NOMO-1 treated with DMSO at 0.1 percent for 48 hours (cell line): ENCODE results near the gene MGAT4C.

Experiments
- DNase-seq: peaks from one replicate; lab custom pipeline; 2025; ENCODE audit not compliant: unreplicated experiment; lab: John Stamatoyannopoulos, UW

MGAT4C gene

DNA sequence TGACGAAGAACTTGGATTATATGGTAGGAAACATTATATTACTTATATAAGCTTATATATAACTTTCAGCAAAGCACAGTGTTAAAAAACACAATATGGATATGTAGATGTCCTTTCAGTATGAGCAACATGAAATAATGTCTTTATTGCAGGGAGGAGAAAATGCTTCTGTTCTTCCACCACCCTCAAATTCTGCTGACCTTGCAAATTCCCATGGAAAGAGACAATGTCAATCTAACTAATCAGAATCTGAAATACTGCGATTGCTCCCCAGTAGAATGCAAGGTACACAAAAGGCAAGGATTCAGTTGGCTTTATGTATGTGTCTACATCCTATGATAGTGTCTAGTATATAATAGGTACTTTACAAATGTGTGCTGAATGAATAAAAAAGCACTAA is 26.4 kb downstream of the MGAT4C start:
- DNase-seq, result no peak

DNA sequence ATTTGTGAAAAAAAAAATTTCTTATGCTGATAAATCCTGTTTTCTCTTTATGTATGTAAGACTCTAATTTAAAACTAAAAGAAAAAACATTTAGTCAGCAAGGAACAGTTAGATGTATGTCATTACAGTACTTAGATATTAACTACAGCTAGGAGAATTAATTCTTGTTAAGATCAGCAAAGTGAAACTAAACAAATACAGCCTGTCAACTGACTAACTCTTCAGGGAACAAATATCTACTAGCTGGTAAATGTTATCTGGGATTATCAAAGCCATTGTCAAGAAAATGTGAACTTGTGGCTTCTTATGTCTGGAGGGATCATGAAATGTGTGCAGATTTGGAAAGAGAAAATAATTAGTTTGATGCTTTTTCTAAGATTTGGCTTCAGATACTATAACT is 27.5 kb downstream of the MGAT4C start:
- DNase-seq, result no peak

DNA sequence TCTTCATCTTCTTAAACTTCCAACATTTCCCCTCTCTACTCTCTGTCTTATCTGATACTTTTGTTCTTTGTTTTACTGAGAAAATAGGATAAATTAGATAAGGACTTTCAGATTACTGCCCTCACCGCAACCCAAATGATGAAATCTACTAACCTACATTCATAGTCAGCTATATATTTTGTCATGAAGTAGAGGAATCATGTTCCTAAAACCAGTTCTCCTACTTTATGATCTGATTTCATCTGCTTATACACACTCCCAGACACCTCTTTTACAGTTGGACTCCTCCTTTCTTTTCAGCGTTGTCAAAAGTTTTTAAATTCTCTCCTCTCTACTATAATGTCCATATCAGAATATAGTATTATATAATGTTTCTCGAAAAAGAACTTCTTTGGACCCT is 29.7 kb downstream of the MGAT4C start:
- DNase-seq, result no peak

DNA sequence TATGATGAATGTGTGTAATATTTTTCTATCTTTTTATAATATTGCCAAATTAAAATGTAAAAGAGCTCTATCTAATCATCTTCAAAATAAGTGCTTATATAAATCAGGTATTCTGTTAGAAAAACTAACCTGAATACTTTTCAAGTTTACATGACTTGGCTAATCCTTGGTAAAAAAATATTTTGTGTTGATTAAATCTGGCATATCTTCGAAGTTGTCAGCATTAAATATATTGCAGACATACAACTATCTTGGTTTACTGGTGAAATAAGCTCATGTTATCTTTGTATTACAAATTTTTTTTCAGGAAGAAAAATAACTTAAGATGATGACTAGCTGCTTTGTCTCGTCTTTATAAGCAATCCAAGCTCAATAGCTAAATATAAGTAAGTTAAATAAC is 39.6 kb downstream of the MGAT4C start:
- DNase-seq, result no peak

DNA sequence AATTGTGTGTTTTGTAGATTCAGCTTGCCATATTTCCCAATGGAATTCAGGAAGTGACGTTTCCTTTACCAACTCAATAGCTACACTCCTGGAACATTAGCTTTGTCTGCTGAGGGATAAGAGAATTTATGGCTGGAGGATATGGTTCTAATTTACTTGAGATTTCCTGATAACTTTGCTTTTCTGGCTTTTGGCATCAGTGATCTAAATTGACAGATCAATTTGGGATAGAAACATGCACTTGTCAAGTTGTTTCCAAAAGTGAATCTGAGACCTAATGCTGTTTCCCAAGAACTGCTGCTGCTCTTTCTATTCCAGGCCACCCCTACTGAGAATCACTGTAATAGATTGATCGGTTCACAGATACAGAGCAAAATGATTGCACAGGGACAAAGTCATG is 43.2 kb downstream of the MGAT4C start:
- no peak for DNase-seq

DNA sequence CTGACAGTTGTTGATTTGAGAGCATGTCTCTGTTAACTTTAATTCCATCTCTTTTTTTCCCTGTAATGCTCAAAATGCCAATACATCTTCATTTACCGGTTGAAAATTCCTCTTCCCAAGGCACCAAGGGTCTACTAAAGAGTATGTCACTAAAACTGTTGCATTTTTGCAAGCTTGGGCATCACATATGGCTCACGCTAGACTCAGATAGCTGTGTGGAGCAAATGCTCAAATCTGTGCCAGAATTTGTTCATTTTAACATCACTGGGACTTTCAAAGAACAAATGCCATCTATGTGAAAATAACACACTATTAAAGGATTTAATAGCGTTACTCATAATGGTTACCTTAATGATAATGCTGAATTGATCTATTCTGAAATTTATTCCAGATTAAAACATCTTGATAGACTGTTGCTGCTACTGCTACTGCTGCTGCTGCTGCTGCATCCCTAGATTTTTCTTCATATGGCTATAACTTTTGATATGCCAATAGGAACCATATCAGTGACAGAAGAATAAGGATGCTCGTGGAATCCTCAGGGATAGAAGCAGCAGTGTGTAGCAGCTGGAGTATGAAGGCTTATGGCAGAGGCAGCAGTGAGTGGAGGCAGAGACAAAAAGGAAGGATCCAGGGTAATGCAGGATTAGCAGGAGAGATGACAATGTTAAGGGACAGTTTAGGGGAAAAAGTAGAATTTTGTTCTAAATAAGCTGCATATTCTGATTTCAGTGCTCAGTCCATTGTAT is 57.3 kb downstream of the MGAT4C start:
- DNase-seq, result no peak

DNA sequence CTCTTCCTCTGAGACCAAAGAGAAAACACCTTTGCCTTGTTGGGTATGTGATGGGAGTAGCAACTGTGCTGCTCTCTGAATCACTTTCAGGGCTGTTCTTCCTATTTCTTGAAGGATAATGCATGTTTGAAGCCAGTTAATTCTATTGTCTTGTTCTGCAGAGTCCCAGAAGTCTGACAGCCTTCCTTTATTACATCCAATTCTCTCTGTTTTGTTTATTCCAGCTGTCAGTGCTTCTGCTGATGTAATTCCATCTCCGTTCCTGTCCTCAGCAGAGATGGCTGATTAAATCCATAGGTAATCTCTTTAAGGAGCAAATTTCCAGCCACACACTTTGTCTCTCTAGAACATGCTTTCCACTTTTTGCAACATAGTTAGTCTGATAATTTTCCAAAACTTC is 59.7 kb downstream of the MGAT4C start:
- no peak for DNase-seq

DNA sequence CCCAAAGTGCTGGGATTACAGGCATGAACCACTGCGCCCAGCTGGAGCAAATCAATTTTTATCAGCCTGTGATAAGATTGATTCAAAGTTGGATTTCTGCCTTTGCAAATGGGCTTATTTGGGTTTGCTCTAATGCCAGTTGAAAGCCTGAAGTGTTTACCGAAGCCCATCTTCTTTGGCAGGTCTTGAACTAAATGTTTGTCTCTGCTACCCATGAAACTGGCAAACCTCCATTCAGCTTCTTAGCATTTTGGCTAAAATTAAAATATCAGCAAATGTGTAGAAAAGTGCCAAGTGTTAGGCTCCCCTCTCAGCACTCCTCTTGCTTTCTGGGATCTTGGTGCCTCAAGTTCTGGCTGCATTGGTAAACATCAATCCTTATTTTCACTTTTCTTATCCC is 61.5 kb downstream of the MGAT4C start:
- no peak for DNase-seq

DNA sequence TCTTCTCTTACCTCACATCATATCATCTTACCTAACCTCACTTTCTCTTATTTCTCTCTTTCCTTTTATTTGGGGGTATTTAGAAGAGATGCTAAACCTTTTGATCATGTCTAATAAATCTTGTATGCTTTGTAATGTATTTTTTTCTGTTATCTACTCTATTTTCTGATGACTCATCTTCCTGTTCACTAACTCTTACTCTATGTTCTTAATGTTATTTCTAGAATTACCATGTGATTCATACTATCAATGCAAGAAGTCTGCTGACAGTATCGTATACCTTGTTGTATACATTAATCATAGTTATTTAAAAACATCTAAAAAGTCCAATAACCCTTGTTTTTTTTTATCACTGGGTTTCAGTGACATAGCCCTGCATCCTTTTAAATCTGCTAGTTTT is 62.3 kb downstream of the MGAT4C start:
- DNase-seq, result no peak

DNA sequence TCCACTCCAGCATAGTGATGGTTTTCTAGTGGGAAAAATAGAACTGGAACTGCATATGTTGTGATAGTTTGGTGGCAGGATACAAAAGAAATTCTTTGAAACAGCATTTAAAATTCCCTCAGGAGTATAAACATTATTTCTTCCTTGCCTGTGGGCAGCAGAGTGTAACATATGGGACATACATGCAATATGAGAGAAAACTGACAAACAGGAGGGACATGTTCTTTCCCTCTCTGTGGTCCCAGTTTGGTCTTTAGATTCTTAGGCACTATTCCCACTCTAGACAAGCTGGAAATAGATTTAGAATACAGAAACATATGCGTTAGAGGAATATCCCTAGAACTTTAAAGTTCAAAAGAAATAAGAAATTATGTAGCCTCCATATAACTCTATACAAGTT is 68.0 kb downstream of the MGAT4C start:
- DNase-seq, result no peak

DNA sequence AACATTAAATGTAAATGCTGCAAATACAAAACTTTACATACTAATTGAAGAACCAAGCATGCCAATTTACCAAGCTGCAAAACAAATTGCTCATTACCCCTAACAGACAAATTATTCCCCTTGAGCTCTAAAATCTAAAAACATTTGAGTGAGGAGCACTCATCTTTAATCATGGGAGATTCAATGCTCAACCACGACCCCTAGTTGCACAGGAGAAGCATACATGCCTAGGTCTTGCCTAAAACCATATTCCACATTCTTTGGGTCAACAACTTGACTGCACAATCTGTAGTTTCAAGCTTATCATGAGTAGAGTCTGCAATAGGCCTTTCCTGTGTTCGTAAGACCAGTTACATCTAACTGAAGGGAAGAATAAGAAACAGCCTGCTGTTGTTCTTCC is 69.7 kb downstream of the MGAT4C start:
- no peak for DNase-seq

DNA sequence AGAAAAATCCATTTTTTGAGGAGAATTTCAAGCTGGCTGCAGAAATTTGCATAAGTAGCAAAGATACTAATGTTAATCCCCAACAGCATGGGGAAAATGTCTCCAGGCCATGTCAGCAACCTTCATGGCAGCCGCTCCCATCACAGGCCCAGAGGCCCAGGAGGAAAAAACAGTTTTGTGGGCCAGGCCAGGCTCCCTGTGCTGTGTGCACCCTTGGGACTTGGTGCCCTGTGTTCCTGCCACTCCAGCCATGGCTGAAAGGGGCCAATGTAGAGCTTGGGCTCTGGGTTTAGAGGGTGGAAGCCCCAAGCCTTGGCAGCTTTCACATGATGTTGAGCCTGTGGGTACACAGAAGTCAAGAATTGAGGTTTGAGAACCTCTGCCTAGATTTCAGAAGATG is 76.3 kb downstream of the MGAT4C start:
- no peak for DNase-seq

DNA sequence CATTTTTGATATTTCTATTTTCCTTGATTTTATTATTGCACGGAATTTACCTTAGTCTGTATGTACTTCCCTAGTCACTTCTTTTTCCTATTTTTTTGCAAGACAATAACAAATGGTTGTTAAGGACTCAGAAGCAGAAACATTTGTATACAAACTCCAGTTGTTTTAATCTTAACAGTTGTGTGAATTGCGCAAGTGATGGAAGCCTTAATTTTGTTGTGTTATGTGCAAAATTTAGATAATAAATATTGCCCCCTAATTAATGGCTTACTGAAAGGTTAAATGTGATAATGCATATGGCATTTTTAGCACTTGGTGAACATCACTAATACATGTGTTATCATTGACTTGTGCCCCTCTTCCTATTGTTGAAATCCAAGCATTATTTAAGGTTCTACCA is 82.0 kb downstream of the MGAT4C start:
- no peak for DNase-seq

DNA sequence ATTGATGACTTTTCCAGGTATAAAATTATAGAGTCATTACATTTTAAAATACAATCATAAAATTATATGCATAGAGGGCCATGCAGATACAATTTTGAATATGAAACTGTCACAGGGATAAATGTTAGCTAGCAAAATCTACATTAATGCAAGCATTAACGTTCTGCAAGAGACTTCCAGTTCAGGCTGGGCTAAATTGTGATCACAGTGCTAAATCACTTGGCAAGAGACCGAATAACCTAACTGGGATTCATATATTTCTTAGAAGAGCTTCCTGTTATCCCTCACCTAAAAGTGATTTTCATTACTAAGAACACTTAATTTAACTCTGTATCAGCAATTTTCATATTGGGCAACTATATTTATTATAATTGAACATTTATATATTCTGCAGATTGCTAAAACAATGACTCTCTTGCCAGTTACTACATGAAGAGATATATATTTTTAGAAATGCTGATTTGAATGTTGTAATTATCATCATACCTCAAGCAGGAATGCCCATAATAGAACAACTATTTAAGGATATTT is 83.2 kb downstream of the MGAT4C start:
- no peak for DNase-seq

DNA sequence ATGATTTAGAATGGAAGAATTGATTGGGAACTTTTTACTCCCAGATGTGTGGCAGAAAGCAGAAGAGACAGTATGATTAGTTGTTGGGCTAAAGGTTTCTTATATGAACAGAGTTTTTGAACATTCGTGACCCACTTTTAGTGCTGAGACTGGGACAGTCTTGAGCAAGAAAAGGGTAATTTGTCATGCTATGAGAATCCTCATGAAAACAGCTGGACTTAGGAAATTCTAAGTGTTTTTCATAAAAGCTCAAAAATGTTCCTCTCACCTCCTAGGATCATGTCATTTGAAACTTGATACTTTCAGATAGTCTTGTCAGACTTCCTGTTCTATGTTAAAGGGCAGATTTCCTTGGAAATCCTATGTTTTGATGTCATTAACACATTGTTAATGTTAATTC is 86.1 kb downstream of the MGAT4C start:
- no peak for DNase-seq

DNA sequence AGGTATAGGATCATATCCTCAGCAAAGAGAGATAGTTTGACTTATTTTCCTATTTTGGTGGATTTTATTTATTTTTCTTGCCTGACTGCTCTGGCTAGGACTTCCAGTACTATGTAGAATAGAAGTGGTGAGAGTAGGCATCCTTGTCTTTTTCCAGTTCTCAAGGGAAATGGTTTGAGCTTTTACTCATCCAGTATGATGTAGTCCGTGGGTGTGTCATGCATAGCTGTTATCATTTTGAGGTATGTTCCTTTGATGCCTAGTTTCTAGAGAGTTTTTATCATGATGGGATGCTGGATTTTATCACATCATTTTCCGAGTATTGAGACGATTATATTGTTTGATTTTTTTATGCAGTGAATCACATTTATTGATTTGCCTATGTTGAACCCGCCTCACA is 97.2 kb downstream of the MGAT4C start:
- no peak for DNase-seq

DNA sequence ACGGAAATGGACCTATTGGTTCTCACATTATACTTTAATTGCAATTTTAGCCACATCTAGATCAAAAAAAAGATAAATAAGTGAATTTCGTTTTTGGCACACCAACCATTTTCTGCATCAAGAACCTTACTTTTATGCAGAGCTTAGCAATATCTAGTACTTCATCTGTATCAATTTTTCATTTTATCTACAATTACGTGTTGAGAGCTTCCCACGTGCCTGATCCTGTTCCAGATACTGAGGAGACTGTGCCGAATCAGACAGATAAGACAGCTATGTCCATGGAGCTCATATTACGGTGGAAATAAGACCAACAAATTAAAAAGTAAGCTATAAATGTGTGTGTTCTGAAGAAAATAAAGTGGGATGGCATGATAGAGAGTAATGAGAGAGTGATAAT is 101.6 kb downstream of the MGAT4C start:
- DNase-seq, result no peak

DNA sequence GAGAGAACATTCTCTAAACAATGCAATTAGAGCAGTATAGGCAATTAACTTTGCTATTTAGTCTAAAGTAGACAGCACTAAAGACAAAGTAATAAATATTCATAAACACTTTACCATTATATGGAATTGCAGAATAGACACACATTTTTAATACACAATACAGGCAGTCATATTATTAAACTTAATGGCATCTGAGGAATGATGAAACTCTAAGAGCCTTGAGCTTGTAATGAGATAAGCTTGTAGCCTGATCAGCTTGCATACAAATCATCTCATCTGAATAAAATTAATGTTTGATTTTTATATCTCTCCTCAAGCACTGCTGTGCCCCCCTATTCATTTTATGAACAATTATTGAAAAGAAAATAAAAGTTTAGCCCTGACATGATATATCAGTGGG is 107.6 kb downstream of the MGAT4C start:
- DNase-seq, result no peak

DNA sequence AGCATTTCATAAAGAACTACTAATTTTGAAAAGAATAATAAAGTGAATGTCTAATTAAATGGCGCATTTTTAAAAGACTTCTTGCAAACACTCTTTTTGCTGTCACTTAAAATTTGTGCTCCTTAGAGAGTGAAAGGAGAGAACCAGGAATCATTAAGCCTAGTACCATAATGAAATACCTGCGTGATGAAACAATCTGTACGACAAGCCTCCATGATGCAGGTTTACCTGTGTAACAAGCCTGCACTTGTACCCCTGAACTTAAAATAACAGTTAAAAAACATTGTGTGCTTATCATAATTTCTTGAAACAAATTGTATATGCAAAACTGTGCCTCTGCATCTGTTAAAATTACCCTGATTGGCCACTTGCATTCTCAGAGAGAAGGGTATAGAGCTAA is 108.1 kb downstream of the MGAT4C start:
- DNase-seq, result no peak

DNA sequence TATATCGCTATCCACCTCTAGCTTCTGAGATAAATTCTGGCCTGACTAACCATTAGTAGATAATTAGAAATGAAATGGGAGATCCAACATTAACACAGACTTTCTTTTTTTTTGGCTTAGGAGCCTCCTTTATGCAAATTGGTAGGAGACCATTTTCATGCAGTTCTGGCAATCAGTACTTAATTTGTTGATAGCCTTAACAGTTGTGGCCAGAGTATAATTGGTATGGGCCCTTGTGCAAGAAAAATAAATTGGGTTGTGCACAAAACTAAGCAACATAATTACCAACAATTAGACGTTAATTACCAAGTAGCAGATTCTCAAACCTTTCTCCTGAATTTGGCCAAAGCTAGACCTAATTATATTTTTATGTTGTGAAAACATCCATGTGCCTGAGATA is 111.0 kb downstream of the MGAT4C start:
- no peak for DNase-seq

DNA sequence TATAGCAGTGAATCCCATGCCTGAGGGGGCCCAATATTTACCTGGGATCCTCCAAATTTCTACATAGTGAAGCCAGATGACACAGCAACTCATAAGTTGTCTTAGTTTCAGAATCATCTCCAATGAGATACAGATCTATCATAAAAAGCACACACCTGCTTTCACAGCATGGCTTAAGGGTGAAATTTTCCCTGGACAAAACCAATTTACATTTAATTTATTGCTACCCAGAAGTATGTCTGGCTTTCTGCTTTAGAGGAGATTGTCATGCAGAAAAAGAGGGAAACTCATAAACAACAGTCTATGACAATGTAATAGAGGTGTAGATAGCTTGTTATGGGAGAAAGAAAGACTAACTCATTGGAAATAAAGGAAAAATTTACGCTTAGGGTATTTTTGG is 113.0 kb downstream of the MGAT4C start:
- DNase-seq, result no peak

DNA sequence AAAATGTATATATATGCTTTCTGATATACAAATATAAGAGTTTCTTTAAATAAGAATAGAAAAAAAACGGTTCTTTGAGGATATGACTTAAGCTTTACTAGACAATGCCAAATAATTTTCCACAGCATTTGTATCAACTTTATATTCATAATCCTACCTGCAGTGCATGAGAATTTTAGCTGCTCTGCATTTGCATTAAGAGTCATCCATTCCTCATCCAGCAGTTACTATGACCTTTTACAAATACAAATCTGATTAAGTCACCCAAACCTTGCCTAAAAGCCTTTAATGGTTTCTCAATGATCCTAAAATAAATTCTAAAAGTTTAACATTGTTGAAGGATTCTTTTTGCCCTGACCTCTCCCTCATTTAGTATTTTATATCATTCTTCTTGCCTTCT is 116.5 kb downstream of the MGAT4C start:
- no peak for DNase-seq

DNA sequence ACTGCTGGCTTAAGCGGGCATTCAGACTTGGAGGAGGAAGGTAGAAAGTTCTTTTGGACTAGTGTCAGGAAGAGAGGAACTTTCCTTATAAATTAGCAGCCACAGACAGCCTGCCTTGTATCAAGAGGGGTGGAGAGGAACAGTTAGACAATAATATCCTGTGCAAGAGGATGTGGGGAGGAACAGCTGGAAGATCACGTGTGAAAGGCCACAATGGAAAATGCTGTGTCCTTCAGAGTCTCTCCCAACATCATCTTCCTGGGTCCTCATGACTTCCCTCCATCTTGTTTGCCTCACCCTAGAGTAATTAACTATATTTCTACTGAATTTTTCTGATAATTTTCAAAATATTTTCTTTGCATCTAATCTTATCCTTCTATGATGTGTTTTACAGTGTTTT is 117.4 kb downstream of the MGAT4C start:
- no peak for DNase-seq
